GM23338 (cell line): ENCODE measurements around the gene CRISPLD2. TPM values are rescaled to one million over a fixed set of nuclear protein-coding genes. Genes with fewer than 3 reads are reported as not detected.

Experiments used
- ATAC-seq: fragments of 200-7000 bp; cut with Tn5 transposase; 3 replicates; pipeline ENCODE4 v1.9.1; 2020
- DNase-seq: peaks from one replicate; pipeline ENCODE4 v3.0.0-alpha.2; 2015; ENCODE audit warnings: low spot score
- H2AFZ ChIP-seq: fragments of 200-600 bp; sonication (generic); 2 replicates; pipeline ENCODE4 v1.8.0; 2016; ENCODE audit warnings: antibody characterized with exemption, mild to moderate bottlenecking, moderate library complexity
- H3F3A ChIP-seq: fragments of 200-600 bp; sonication (generic); replicated peaks from 2 replicates; pipeline ENCODE4 v1.8.0; 2017; ENCODE audit warnings: antibody characterized with exemption, mixed run types, low read depth
- H3K27ac ChIP-seq: fragments of 200-600 bp; sonication (generic); 2 replicates; pipeline ENCODE4 v1.6.1; 2016; ENCODE audit warnings: low read depth
- H3K27me3 ChIP-seq: fragments of 200-600 bp; sonication (generic); 2 replicates; pipeline ENCODE4 v1.8.0; 2016; ENCODE audit warnings: mild to moderate bottlenecking, mixed run types, moderate library complexity; ENCODE audit not compliant: insufficient read depth
- H3K36me3 ChIP-seq: fragments of 200-600 bp; sonication (generic); 2 replicates; pipeline ENCODE4 v1.8.0; 2016; ENCODE audit warnings: mild to moderate bottlenecking; ENCODE audit not compliant: insufficient read depth
- H3K4me1 ChIP-seq: fragments of 200-600 bp; sonication (generic); 2 replicates; pipeline ENCODE4 v1.8.0; 2016; ENCODE audit warnings: mild to moderate bottlenecking, moderate library complexity; ENCODE audit not compliant: insufficient read depth
- H3K4me2 ChIP-seq: fragments of 200-600 bp; sonication (generic); 2 replicates; pipeline ENCODE4 v1.7.1; 2017; ENCODE audit warnings: mixed run types
- H3K4me3 ChIP-seq: fragments of 200-600 bp; sonication (generic); 2 replicates; pipeline ENCODE4 v1.6.1; 2016; ENCODE audit warnings: mixed run types
- H3K79me2 ChIP-seq: fragments of 200-600 bp; sonication (generic); replicated peaks from 2 replicates; pipeline ENCODE4 v1.8.0; 2017; ENCODE audit warnings: mild to moderate bottlenecking; ENCODE audit not compliant: insufficient read depth
- H3K9me2 ChIP-seq: fragments of 200-600 bp; sonication (generic); 2 replicates; pipeline ENCODE4 v1.8.0; 2017; ENCODE audit not compliant: insufficient read depth
- H4K20me1 ChIP-seq: fragments of 200-600 bp; sonication (generic); replicated peaks from 2 replicates; pipeline ENCODE4 v1.8.0; 2017; ENCODE audit warnings: mild to moderate bottlenecking; ENCODE audit not compliant: insufficient read depth
- H3K27ac Mint-ChIP-seq: 2 replicates; pipeline ENCODE4 v1.8.0; 2020; ENCODE audit warnings: inconsistent platforms, mild to moderate bottlenecking, moderate library complexity, mixed read lengths
- H3K27me3 Mint-ChIP-seq: 3 replicates; pipeline ENCODE4 v1.8.0; 2022; ENCODE audit warnings: low read depth, mild to moderate bottlenecking, moderate library complexity, mixed read lengths, inconsistent platforms; ENCODE audit not compliant: insufficient read depth, poor library complexity
- H3K36me3 Mint-ChIP-seq: 3 replicates; pipeline ENCODE4 v1.8.0; 2021; ENCODE audit warnings: low read depth, mild to moderate bottlenecking, inconsistent platforms, moderate library complexity, mixed read lengths
- H3K4me1 Mint-ChIP-seq: 3 replicates; pipeline ENCODE4 v1.8.0; 2020; ENCODE audit warnings: mild to moderate bottlenecking, inconsistent platforms, mixed read lengths
- H3K4me3 Mint-ChIP-seq: 3 replicates; pipeline ENCODE4 v1.8.0; 2021; ENCODE audit warnings: moderate library complexity, mild to moderate bottlenecking, inconsistent platforms, mixed read lengths
- H3K9me3 Mint-ChIP-seq: 3 replicates; pipeline ENCODE4 v1.8.0; 2020; ENCODE audit warnings: moderate library complexity, mild to moderate bottlenecking, inconsistent platforms, mixed read lengths
- CREB1 ChIP-seq: fragments of 250-450 bp; sonication (Bioruptor Pico); IDR thresholded peaks from 2 replicates; pipeline ENCODE4 v1.5.0; 2020; ENCODE audit warnings: low read depth, mild to moderate bottlenecking, moderate library complexity
- EZH2 ChIP-seq: fragments of 200-600 bp; sonication (generic); IDR thresholded peaks from one replicate; pipeline ENCODE4 v1.8.0; 2017; ENCODE audit warnings: antibody characterized with exemption, mild to moderate bottlenecking, low read depth; ENCODE audit not compliant: unreplicated experiment
- EZH2phosphoT487 ChIP-seq: fragments of 200-600 bp; sonication (generic); IDR thresholded peaks from one replicate; pipeline ENCODE4 v1.8.1; 2018; ENCODE audit warnings: antibody characterized with exemption; ENCODE audit not compliant: unreplicated experiment
- JUNB ChIP-seq: IDR thresholded peaks from one replicate; pipeline ENCODE4 v1.6.1; 2016; ENCODE audit warnings: antibody characterized with exemption; ENCODE audit not compliant: unreplicated experiment
- NANOG ChIP-seq: IDR thresholded peaks from 2 replicates; pipeline ENCODE4 v1.6.1; 2016; ENCODE audit warnings: antibody characterized with exemption, borderline replicate concordance
- POLR2AphosphoS5 ChIP-seq: IDR thresholded peaks from 2 replicates; pipeline ENCODE4 v1.6.1; 2016; ENCODE audit warnings: antibody characterized with exemption, low read depth
- STAT1 ChIP-seq: IDR thresholded peaks from one replicate; pipeline ENCODE4 v1.6.1; 2016; ENCODE audit warnings: antibody characterized with exemption; ENCODE audit not compliant: unreplicated experiment
- ZNF114 ChIP-seq: fragments of 250-450 bp; sonication (Bioruptor Pico); IDR thresholded peaks from 2 replicates; pipeline ENCODE4 v1.5.0; 2020; ENCODE audit warnings: mild to moderate bottlenecking, moderate library complexity
- ZNF331 ChIP-seq: fragments of 250-450 bp; sonication (Bioruptor Pico); IDR thresholded peaks from 2 replicates; pipeline ENCODE4 v1.5.0; 2020; ENCODE audit warnings: low read depth, mild to moderate bottlenecking, moderate library complexity
- ZNF462 ChIP-seq: fragments of 250-450 bp; sonication (Bioruptor Pico); IDR thresholded peaks from 2 replicates; pipeline ENCODE4 v1.5.0; 2020; ENCODE audit warnings: mild to moderate bottlenecking, moderate library complexity
- polyA plus RNA-seq: library from polyadenylated mRNA; unstranded; fragments of >200 nt; fragmentation: Nextera tagmentation; extraction: Ambion mirVana; gene quantifications from 2 replicates; pipeline ENCODE4 v1.2.1, GENCODE V29; 2016
- total RNA-seq: library from RNA; depleted of rRNA; stranded (reverse); fragments of >200 nt; shearing (Covaris generic); gene quantifications from 2 replicates; pipeline ENCODE4 v1.2.3, GENCODE V29; 2014
- TF ChIP-seq, protein P1 (sequence below): IDR thresholded peaks from one replicate; pipeline ENCODE4 v1.6.1; 2018; ENCODE audit warnings: antibody characterized with exemption; ENCODE audit not compliant: unreplicated experiment
- TF ChIP-seq, protein P2 (sequence below): IDR thresholded peaks from 2 replicates; pipeline ENCODE4 v1.6.1; 2016; ENCODE audit warnings: antibody characterized with exemption
- TF ChIP-seq, protein P3 (sequence below), 2 experiments: fragments of 200-600 bp in 1 of 2; sonication (generic) in 1 of 2; conservative IDR thresholded peaks; 2 replicates each; pipeline versions ENCODE4 v1.5.1 to v1.6.1; 2016 to 2017; ENCODE audit warnings: antibody characterized with exemption in 2 of 2, low read depth in 2 of 2, mild to moderate bottlenecking in 2 of 2, moderate library complexity in 1 of 2

The CRISPLD2 gene
- total and polyA plus RNA-seq, 2 experiments from 2014 or later = 2.6 to 8.3 TPM

DNA sequence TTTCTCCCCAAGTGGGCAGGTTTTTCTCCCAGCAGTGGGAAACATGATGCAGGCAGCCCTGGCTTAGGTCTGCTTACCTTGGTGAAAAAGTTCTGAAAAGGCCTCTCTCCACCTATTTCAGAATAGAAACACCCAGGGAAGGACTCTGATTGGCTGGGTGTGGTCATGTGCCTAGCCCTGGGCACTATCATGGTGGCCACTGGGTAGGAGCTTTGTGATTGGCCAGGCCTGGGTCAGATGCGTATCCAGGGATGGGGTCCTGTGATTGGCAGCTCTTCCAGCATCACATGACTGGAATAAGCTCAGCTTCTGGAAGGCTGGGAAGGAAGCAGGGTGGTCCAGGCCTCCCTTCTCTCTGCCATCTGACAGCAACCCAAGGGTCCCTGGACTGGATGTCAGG lies 138.0 kb downstream of the CRISPLD2 start:
- DNase-seq (no peak), ATAC-seq (no peak)
- no peak overlapping the region for H2AFZ ChIP-seq
- no peak overlapping the region for H3K27ac Mint-ChIP-seq
- H3K4me1 Mint-ChIP-seq = no peaks in the 10 kb centered on the region; the same call in 2 of the 3 replicates
- H3K27me3 Mint-ChIP-seq = peaks cover 3% of the 10 kb centered on the region
- H3F3A ChIP-seq = no peaks in the 10 kb centered on the region
- no peak overlapping the region for H3K4me3 Mint-ChIP-seq
- no peaks in the 10 kb centered on the region for H3K36me3 Mint-ChIP-seq
- no peaks in the 10 kb centered on the region for H3K27me3 ChIP-seq
- no peaks in the 10 kb centered on the region for H3K36me3 ChIP-seq
- no peaks in the 10 kb centered on the region for H4K20me1 ChIP-seq
- no peaks in the 10 kb centered on the region for H3K79me2 ChIP-seq
- TF ChIP-seq, protein P1, sequence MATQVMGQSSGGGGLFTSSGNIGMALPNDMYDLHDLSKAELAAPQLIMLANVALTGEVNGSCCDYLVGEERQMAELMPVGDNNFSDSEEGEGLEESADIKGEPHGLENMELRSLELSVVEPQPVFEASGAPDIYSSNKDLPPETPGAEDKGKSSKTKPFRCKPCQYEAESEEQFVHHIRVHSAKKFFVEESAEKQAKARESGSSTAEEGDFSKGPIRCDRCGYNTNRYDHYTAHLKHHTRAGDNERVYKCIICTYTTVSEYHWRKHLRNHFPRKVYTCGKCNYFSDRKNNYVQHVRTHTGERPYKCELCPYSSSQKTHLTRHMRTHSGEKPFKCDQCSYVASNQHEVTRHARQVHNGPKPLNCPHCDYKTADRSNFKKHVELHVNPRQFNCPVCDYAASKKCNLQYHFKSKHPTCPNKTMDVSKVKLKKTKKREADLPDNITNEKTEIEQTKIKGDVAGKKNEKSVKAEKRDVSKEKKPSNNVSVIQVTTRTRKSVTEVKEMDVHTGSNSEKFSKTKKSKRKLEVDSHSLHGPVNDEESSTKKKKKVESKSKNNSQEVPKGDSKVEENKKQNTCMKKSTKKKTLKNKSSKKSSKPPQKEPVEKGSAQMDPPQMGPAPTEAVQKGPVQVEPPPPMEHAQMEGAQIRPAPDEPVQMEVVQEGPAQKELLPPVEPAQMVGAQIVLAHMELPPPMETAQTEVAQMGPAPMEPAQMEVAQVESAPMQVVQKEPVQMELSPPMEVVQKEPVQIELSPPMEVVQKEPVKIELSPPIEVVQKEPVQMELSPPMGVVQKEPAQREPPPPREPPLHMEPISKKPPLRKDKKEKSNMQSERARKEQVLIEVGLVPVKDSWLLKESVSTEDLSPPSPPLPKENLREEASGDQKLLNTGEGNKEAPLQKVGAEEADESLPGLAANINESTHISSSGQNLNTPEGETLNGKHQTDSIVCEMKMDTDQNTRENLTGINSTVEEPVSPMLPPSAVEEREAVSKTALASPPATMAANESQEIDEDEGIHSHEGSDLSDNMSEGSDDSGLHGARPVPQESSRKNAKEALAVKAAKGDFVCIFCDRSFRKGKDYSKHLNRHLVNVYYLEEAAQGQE = no peak
- TF ChIP-seq EZH2 (no peak), ZNF462 (CRISPR knock-in tag) (no peak), NANOG (no peak), ZNF331 (CRISPR knock-in tag) (no peak), CREB1 (CRISPR knock-in tag) (no peak), STAT1 (no peak), JUNB (no peak), POLR2AphosphoS5 (no peak), ZNF114 (no peak), EZH2phosphoT487 (no peak)
- TF ChIP-seq, protein P2, sequence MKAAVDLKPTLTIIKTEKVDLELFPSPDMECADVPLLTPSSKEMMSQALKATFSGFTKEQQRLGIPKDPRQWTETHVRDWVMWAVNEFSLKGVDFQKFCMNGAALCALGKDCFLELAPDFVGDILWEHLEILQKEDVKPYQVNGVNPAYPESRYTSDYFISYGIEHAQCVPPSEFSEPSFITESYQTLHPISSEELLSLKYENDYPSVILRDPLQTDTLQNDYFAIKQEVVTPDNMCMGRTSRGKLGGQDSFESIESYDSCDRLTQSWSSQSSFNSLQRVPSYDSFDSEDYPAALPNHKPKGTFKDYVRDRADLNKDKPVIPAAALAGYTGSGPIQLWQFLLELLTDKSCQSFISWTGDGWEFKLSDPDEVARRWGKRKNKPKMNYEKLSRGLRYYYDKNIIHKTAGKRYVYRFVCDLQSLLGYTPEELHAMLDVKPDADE = no peak
- TF ChIP-seq, protein P3, sequence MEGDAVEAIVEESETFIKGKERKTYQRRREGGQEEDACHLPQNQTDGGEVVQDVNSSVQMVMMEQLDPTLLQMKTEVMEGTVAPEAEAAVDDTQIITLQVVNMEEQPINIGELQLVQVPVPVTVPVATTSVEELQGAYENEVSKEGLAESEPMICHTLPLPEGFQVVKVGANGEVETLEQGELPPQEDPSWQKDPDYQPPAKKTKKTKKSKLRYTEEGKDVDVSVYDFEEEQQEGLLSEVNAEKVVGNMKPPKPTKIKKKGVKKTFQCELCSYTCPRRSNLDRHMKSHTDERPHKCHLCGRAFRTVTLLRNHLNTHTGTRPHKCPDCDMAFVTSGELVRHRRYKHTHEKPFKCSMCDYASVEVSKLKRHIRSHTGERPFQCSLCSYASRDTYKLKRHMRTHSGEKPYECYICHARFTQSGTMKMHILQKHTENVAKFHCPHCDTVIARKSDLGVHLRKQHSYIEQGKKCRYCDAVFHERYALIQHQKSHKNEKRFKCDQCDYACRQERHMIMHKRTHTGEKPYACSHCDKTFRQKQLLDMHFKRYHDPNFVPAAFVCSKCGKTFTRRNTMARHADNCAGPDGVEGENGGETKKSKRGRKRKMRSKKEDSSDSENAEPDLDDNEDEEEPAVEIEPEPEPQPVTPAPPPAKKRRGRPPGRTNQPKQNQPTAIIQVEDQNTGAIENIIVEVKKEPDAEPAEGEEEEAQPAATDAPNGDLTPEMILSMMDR (conservative IDR thresholded peaks at IDR 0.05; ENCODE audit: low read depth in 2 of 2) = no peak
- no peak overlapping the region for H3K4me2 ChIP-seq
- H3K9me3 Mint-ChIP-seq = no peaks in the 10 kb centered on the region
- no peaks in the 10 kb centered on the region for H3K4me1 ChIP-seq
- H3K9me2 ChIP-seq = no peaks in the 10 kb centered on the region
- H3K27ac ChIP-seq = no peak overlapping the region
- no peak overlapping the region for H3K4me3 ChIP-seq
